PC-3 (cell line): Measurements from ENCODE around the gene TMEM164. TPM values are rescaled to one million over a fixed set of nuclear protein-coding genes. Genes with fewer than 3 reads are reported as not detected.
A peak's percentile ranks its signal among the peaks of the same experiment; 100 is the strongest.

Experiments
- ATAC-seq: fragments of 200-7000 bp; cut with Tn5 transposase; 2 replicates; pipeline ENCODE4 v1.9.1; 2020; ENCODE audit warnings: mild to moderate bottlenecking, moderate library complexity
- BruUV-seq: library from RNA; stranded (reverse); fragments of 400-500 nt; replicated peaks from 2 replicates; lab custom pipeline; 2021; lab: Mats Ljungman, UMichigan
- CTCF ChIA-PET: fragments of 300-600 bp; sonication (Branson Sonifier 250); formaldehyde crosslinking; loops from one replicate; lab custom pipeline; 2022; ENCODE audit warnings: antibody characterized with exemption; lab: Charles Lee
- POLR2A ChIA-PET: fragments of 300-600 bp; sonication (Branson Sonifier 250); formaldehyde crosslinking; loops from one replicate; lab custom pipeline; 2022; ENCODE audit warnings: antibody characterized with exemption; ENCODE audit not compliant: unreplicated experiment; lab: Charles Lee
- DNase-seq: peaks from one replicate; pipeline ENCODE4 v3.0.0-alpha.2; 2015
- H2AFZ ChIP-seq: fragments of 300-600 bp; sonication (generic); 2 replicates; pipeline ENCODE4 v1.6.0; 2016; ENCODE audit warnings: antibody characterized with exemption, low read length
- H3F3A ChIP-seq: fragments of 300-600 bp; sonication (generic); one replicate; pipeline ENCODE4 v1.6.0; 2017; ENCODE audit warnings: antibody characterized with exemption, low read length, control low read depth, mild to moderate bottlenecking; ENCODE audit not compliant: unreplicated experiment
- H3K27ac ChIP-seq: fragments of 300-600 bp; sonication (generic); 2 replicates; pipeline ENCODE4 v1.5.1; 2016; ENCODE audit warnings: mild to moderate bottlenecking, low read length
- H3K27me3 ChIP-seq: fragments of 300-600 bp; sonication (generic); 2 replicates; pipeline ENCODE4 v1.6.1; 2016; ENCODE audit warnings: low read length, mixed read lengths
- H3K36me3 ChIP-seq: fragments of 300-600 bp; sonication (generic); 2 replicates; pipeline ENCODE4 v1.6.1; 2016; ENCODE audit warnings: low read depth, mixed run types, low read length, mixed read lengths
- H3K4me1 ChIP-seq: fragments of 300-600 bp; sonication (generic); 2 replicates; pipeline ENCODE4 v1.5.1; 2016; ENCODE audit warnings: low read length; ENCODE audit not compliant: insufficient read depth
- H3K4me2 ChIP-seq: fragments of 300-600 bp; sonication (generic); 2 replicates; pipeline ENCODE4 v1.6.0; 2016; ENCODE audit warnings: low read length
- H3K4me3 ChIP-seq: fragments of 300-600 bp; sonication (generic); 2 replicates; pipeline ENCODE4 v1.5.1; 2016; ENCODE audit warnings: mild to moderate bottlenecking, low read length, mixed read lengths
- H3K79me2 ChIP-seq: fragments of 300-600 bp; sonication (generic); 2 replicates; pipeline ENCODE4 v1.6.1; 2017; ENCODE audit warnings: low read length, mixed read lengths
- H3K9ac ChIP-seq: fragments of 300-600 bp; sonication (generic); 2 replicates; pipeline ENCODE4 v1.6.0; 2016; ENCODE audit warnings: mild to moderate bottlenecking, low read length
- H3K9me2 ChIP-seq: fragments of 300-600 bp; sonication (generic); replicated peaks from 2 replicates; pipeline ENCODE4 v1.6.1; 2016; ENCODE audit warnings: mixed run types, low read length, mixed read lengths
- H3K9me3 ChIP-seq: fragments of 300-600 bp; sonication (generic); 2 replicates; pipeline ENCODE4 v1.6.1; 2016; ENCODE audit warnings: low read length, mixed read lengths
- H4K20me1 ChIP-seq: fragments of 300-600 bp; sonication (generic); 2 replicates; pipeline ENCODE4 v1.6.1; 2016; ENCODE audit warnings: low read length, mixed read lengths
- CTCF ChIP-seq: fragments of 300-600 bp; sonication (generic); conservative IDR thresholded peaks from 2 replicates; pipeline ENCODE4 v1.5.1; 2017; ENCODE audit warnings: antibody characterized with exemption, low read depth, mild to moderate bottlenecking, low read length
- EZH2 ChIP-seq: fragments of 300-600 bp; sonication (generic); IDR thresholded peaks from one replicate; pipeline ENCODE4 v1.6.1; 2017; ENCODE audit warnings: antibody characterized with exemption, mild to moderate bottlenecking, low read length; ENCODE audit not compliant: unreplicated experiment
- EZH2phosphoT487 ChIP-seq: fragments of 300-600 bp; sonication (generic); IDR thresholded peaks from 2 replicates; pipeline ENCODE4 v1.6.1; 2018; ENCODE audit warnings: mild to moderate bottlenecking, antibody characterized with exemption, low read length, borderline replicate concordance
- intact Hi-C: fragments of 100-400 bp; cut with micrococcal nuclease; formaldehyde crosslinking; loops from 2 replicates; pipeline ENCODE4 v1.9.0; 2023
- total RNA-seq: library from RNA; depleted of rRNA; stranded (reverse); fragments of >200 nt; gene quantifications from 2 replicates; pipeline ENCODE4 v1.2.3, GENCODE V29; 2014

Gene TMEM164
- total RNA-seq, 1 experiment from 2014 or later, result 26.6 TPM

GRCh38 chrX:110211340-110211739, 208.4 kb downstream of the TMEM164 start:
- Histone ChIP-seq H3K9me3 (no peaks in the 10 kb centered on the region), H3K9ac (peak overlapping the region; percentile 59), H3F3A (no peaks in the 10 kb centered on the region), H3K4me2 (peak overlapping the region; percentile 74), H3K36me3 (0 out of 2 replicates have a peak, but pooled peaks cover 3% of the 10 kb centered on the region), H4K20me1 (no peaks in the 10 kb centered on the region), H3K27ac (peak overlapping the region; percentile 94), H3K79me2 (peaks cover 14% of the 10 kb centered on the region; the same call in 1 of the 2 replicates), H3K4me1 (peaks cover 42% of the 10 kb centered on the region), H3K27me3 (no peaks in the 10 kb centered on the region), H3K9me2 (no peaks in the 10 kb centered on the region), H2AFZ (no peak overlapping the region), H3K4me3 (no peak overlapping the region)
- BruUV-seq, result no TSS peak
- DNase-seq, result no peak
- ATAC-seq, result no peak
- intact Hi-C loops, result loop anchor here (5.0 kb wide), 1 partner anchor 106 kb away; the partner anchor contains the start of gene AMMECR1
- TF ChIP-seq EZH2, result no peak
- no peak for TF ChIP-seq CTCF
- TF ChIP-seq EZH2phosphoT487, result no peak
- ChIA-PET POLR2A (interaction anchor here (0.7 kb wide), 1 partner anchor 16 kb away, joined by 4 read pairs; no protein-coding TSS in a partner anchor), CTCF (no interaction called here)

GRCh38 chrX:110212299-110212698, 209.4 kb downstream of the TMEM164 start:
- no peak overlapping the region for H3K4me3 ChIP-seq
- intact Hi-C loops, result loop anchor here (5.0 kb wide), 1 partner anchor 105 kb away; the partner anchor contains the start of gene AMMECR1
- no peaks in the 10 kb centered on the region for H3K9me3 ChIP-seq
- peaks cover 16% of the 10 kb centered on the region; the same call in 1 of the 2 replicates for H3K79me2 ChIP-seq
- peaks cover 51% of the 10 kb centered on the region for H3K4me1 ChIP-seq
- no TSS peak for BruUV-seq
- H3K27ac ChIP-seq, result no peak overlapping the region
- H3F3A ChIP-seq, result no peaks in the 10 kb centered on the region
- TF ChIP-seq CTCF, result peak; percentile 52
- TF ChIP-seq EZH2, result no peak
- DNase-seq, result peak; percentile 35
- H2AFZ ChIP-seq, result no peak overlapping the region
- ATAC-seq, result no peak
- no peaks in the 10 kb centered on the region for H3K9me2 ChIP-seq
- ChIA-PET POLR2A (no interaction called here), CTCF (no interaction called here)
- H4K20me1 ChIP-seq, result no peaks in the 10 kb centered on the region
- 0 out of 2 replicates have a peak, but pooled peaks cover 3% of the 10 kb centered on the region for H3K36me3 ChIP-seq
- no peaks in the 10 kb centered on the region for H3K27me3 ChIP-seq
- no peak overlapping the region for H3K4me2 ChIP-seq
- no peak overlapping the region for H3K9ac ChIP-seq

GRCh38 chrX:110213183-110213582, 210.3 kb downstream of the TMEM164 start:
- Histone ChIP-seq H3K9me2 (no peaks in the 10 kb centered on the region), H3K4me3 (no peak overlapping the region), H3K27ac (no peak overlapping the region), H3K79me2 (peaks cover 20% of the 10 kb centered on the region; the same call in 1 of the 2 replicates), H4K20me1 (no peaks in the 10 kb centered on the region), H3F3A (no peaks in the 10 kb centered on the region), H3K27me3 (no peaks in the 10 kb centered on the region), H3K9me3 (no peaks in the 10 kb centered on the region), H2AFZ (no peak overlapping the region), H3K4me2 (no peak overlapping the region), H3K9ac (no peak overlapping the region), H3K4me1 (peaks cover 54% of the 10 kb centered on the region), H3K36me3 (0 out of 2 replicates have a peak, but pooled peaks cover 3% of the 10 kb centered on the region)
- intact Hi-C loops, result loop anchor here (5.0 kb wide), 1 partner anchor 104 kb away; the partner anchor contains the start of gene AMMECR1
- TF ChIP-seq EZH2phosphoT487, result no peak
- TF ChIP-seq EZH2, result no peak
- TF ChIP-seq CTCF, result no peak
- no TSS peak for BruUV-seq
- CTCF ChIA-PET, result no interaction called here
- ATAC-seq (no peak), DNase-seq (no peak)
- POLR2A ChIA-PET, result no interaction called here
